GM12873 (cell line): ENCODE measurements around the gene POLD2.

Experiments
- TF ChIP-seq, protein P1 (sequence below): IDR thresholded peaks from 2 replicates; pipeline ENCODE4 v1.5.1; 2012; ENCODE audit warnings: low read depth, mild to moderate bottlenecking, moderate library complexity, low read length, control low read depth; ENCODE audit not compliant: insufficient read depth; ENCODE audit errors: missing control alignments

Gene POLD2

GRCh38 chr7:44107116-44107960 is 16.0 kb downstream of the POLD2 start:
- TF ChIP-seq, protein P1, sequence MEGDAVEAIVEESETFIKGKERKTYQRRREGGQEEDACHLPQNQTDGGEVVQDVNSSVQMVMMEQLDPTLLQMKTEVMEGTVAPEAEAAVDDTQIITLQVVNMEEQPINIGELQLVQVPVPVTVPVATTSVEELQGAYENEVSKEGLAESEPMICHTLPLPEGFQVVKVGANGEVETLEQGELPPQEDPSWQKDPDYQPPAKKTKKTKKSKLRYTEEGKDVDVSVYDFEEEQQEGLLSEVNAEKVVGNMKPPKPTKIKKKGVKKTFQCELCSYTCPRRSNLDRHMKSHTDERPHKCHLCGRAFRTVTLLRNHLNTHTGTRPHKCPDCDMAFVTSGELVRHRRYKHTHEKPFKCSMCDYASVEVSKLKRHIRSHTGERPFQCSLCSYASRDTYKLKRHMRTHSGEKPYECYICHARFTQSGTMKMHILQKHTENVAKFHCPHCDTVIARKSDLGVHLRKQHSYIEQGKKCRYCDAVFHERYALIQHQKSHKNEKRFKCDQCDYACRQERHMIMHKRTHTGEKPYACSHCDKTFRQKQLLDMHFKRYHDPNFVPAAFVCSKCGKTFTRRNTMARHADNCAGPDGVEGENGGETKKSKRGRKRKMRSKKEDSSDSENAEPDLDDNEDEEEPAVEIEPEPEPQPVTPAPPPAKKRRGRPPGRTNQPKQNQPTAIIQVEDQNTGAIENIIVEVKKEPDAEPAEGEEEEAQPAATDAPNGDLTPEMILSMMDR, result no peak

DNA sequence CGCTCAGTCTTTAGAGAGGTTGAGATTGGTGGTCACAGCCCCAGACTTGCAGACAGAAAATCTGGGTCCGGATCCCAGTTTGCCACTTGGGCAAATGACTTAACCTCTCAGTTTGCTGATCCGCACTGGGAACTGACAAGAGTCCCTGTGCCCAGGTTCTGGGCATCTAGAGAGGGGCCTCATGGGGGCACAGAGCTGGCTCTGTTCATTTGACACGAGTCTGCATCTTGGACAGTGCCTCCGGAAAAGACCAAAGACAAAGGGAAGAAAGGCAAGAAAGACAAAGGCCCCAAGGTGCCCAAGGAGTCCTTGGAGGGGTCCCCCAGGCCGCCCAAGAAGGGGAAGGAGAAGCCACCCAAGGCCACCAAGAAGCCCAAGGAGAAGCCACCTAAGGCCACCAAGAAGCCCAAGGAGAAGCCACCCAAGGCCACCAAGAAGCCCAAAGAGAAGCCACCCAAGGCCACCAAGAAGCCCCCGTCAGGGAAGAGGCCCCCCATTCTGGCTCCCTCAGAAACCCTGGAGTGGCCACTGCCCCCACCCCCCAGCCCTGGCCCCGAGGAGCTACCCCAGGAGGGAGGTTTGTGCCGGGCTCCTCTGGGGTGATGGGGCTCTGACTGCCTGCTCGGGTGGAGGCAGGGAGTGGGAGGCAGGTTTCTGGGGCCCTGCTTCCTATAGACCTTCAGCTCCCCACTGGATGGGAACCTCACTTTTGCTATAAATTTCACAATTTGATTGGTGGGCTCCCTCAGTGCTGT is 16.9 kb downstream of the POLD2 start:
- TF ChIP-seq, protein P1, result no peak

GRCh38 chr7:44105832-44106231 is 17.5 kb downstream of the POLD2 start:
- TF ChIP-seq, protein P1, result no peak

- TF ChIP-seq, protein P1, result no peak
These were observed 18.2 kb downstream of the POLD2 start for GRCh38 chr7:44104860-44105771.

DNA sequence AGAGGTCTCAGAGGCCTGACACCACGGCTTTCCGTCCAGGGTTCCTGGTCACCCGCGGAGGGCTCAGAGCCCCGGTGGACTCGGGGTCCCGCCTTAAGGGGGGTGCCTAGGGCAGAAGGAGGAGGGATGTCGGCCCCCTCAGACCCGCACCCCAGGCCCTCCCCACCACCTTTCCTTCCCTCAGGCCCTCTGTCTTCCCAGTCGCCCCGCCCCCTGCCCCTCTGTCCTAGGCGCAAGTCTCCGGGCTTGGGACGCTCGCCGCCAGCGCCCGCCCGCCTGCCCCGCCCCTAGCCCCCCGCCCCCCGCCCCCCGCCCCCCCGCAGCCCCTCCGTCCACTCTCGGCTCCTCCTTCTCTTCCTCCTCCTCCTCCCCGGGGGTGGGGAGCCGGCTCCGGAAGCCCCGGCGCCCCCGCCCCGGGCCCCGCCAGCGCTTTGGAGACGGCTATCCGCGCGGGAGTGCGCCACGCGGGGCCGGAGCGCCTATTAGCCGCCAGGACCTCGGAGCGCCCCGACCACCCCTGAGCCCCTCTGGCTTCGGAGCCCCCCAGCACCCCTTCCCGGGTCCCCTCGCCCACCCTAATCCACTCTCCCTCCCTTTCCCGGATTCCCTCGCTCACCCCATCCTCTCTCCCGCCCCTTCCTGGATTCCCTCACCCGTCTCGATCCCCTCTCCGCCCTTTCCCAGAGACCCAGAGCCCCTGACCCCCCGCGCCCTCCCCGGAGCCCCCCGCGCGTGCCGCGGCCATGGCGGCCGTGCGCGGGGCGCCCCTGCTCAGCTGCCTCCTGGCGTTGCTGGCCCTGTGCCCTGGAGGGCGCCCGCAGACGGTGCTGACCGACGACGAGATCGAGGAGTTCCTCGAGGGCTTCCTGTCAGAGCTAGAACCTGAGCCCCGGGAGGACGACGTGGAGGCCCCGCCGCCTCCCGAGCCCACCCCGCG is 19.2 kb downstream of the POLD2 start, which contains the start of gene AEBP1:
TSS of gene AEBP1 (plus strand) at position 423 of the 937 bp plus-strand sequence. CDS start at position 744, 321 bp downstream.
- TF ChIP-seq, protein P1, result no peak

- TF ChIP-seq, protein P1, result no peak
These were observed 19.8 kb downstream of the POLD2 start for GRCh38 chr7:44103566-44103922.
